H7 (cell line): ENCODE measurements around the gene AGAP1. TPM values are rescaled to one million over a fixed set of nuclear protein-coding genes. Genes with fewer than 3 reads are reported as not detected.

Source experiments
- DNase-seq: peaks from one replicate; pipeline ENCODE4 v3.0.0; 2012
- H3K27me3 ChIP-seq: 2 replicates; pipeline ENCODE4 v1.6.0; 2011; ENCODE audit warnings: mild to moderate bottlenecking, low read length; ENCODE audit not compliant: control insufficient read depth, insufficient read depth
- H3K36me3 ChIP-seq: replicated peaks from 2 replicates; pipeline ENCODE4 v1.5.1; 2011; ENCODE audit warnings: low read length; ENCODE audit not compliant: control insufficient read depth, insufficient read depth
- H3K4me3 ChIP-seq: 2 replicates; pipeline ENCODE4 v1.5.1; 2011; ENCODE audit warnings: low read depth, mild to moderate bottlenecking, control low read depth, low read length, moderate library complexity; ENCODE audit not compliant: insufficient read depth
- total RNA-seq: library from RNA; depleted of rRNA; stranded (reverse); fragments of >200 nt; shearing (Covaris generic); gene quantifications from 2 replicates; pipeline ENCODE4 v1.2.3, GENCODE V29; 2014

AGAP1 gene
- total RNA-seq, 1 experiment from 2014 or later: 12.6 TPM

GRCh38 chr2:235951982-235952381 lies 458.1 kb downstream of the AGAP1 start:
- no peak for DNase-seq

DNA sequence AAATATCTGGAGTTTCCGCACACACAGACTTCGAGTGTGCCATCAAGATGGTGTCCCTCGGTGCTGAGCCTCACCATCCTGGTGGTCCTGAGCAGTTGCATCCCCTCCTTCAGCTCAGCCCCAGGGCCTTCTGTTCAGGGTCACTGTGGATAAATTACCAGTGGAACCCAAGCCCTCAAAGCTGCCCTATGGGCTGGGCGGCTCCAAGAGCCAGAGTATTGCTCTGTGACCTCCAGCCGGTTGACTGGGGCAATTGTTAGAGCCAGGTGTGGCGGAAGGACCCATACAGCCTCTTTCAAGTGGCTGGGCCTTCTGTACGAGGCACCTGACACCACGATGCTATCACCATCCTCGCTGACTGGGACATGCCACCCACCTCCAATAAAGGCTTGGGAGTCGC lies 458.9 kb downstream of the AGAP1 start:
- no peak for DNase-seq
- H3K36me3 ChIP-seq: no peaks in the 10 kb centered on the region
- H3K27me3 ChIP-seq: no peaks in the 10 kb centered on the region
- no peak overlapping the region for H3K4me3 ChIP-seq

More at GRCh38 chr2:235951982-235952381, 458.1 kb downstream of the AGAP1 start:
- no peaks in the 10 kb centered on the region for H3K27me3 ChIP-seq
- no peak overlapping the region for H3K4me3 ChIP-seq
- H3K36me3 ChIP-seq: no peaks in the 10 kb centered on the region

DNA sequence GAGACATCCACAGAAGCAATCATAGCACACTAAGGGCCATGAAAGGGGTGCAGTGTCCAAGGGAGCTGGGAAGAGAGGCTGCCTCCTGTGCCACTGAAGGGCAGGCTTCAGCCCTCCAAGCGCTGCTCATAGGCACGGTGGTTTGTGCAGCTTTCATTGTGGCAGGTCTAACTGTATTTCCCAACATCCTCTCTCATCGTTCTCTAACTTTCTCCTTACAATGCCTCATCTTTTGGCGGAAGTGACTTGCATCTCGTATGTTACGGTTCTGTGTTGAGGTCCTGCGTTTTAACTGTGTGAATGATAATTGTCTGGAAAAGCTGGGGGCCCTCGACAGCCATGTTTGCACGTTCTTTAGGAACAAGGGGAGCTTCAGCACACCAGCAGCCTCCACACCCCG lies 460.4 kb downstream of the AGAP1 start:
- Histone ChIP-seq H3K4me3 (no peak overlapping the region), H3K27me3 (no peaks in the 10 kb centered on the region), H3K36me3 (no peaks in the 10 kb centered on the region)
- DNase-seq: no peak

GRCh38 chr2:235954888-235955480 lies 461.1 kb downstream of the AGAP1 start:
- Histone ChIP-seq H3K4me3 (no peak overlapping the region), H3K27me3 (no peaks in the 10 kb centered on the region), H3K36me3 (no peaks in the 10 kb centered on the region)
- DNase-seq: no peak

- H3K4me3 ChIP-seq: no peak overlapping the region
- H3K36me3 ChIP-seq: no peaks in the 10 kb centered on the region
- H3K27me3 ChIP-seq: no peaks in the 10 kb centered on the region
- DNase-seq: no peak
Measured at GRCh38 chr2:235955664-235956063, 461.8 kb downstream of the AGAP1 start.

DNA sequence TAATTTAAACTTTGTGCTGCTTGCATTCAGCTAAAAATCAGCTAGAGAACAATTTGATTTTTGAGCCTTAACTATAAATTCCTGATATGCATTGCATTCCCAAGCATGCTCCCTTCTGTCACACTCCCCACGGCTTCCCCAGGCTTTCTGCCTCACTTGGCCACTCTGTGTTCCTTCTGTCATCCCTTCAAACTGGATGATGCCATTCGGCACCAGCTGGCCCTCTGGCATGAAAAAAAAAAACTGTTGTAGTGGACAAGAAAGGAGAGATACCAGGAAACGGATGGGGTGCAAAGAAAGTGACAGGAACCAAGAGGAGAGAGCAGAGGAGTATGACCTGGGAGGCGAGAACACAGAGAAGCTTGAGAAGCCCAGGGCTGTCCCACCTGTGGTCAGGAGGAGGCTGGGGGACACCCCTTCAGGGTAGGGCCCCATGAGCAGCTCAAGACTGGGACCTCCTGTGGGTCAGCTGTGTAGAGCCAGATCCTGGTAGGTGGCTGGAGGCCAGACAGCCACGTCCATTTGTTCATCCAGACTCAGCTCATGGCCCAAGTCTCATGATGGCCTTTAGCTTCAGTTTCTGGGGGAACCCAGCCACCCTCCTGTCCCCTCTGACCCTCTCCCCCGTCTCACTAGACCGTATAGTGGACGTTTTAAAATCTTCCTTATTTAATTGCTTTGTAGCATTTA lies 462.6 kb downstream of the AGAP1 start:
- Histone ChIP-seq H3K27me3 (no peaks in the 10 kb centered on the region), H3K4me3 (no peak overlapping the region), H3K36me3 (no peaks in the 10 kb centered on the region)
- DNase-seq: no peak

DNA sequence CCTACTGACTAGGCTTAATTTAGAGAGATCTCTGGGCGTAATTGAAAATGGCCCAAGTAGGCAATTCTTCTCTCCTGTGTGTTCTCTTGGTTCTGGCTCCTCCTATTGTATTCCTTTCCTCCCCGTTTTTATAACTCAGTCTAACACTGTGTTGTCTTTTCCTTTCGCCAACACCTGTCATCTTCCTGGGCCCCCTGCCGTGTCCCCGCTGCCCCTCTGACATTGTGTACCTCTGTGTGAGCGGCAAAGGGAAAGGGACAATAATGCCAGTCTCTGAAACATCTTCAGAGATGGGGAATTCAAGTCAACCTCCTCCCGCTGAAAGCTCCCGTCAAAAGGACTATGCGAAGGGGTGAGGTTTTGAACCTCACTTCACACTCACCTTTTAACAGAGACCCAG lies 463.4 kb downstream of the AGAP1 start:
- no peaks in the 10 kb centered on the region for H3K36me3 ChIP-seq
- no peaks in the 10 kb centered on the region for H3K27me3 ChIP-seq
- no peak for DNase-seq
- H3K4me3 ChIP-seq: no peak overlapping the region

DNA sequence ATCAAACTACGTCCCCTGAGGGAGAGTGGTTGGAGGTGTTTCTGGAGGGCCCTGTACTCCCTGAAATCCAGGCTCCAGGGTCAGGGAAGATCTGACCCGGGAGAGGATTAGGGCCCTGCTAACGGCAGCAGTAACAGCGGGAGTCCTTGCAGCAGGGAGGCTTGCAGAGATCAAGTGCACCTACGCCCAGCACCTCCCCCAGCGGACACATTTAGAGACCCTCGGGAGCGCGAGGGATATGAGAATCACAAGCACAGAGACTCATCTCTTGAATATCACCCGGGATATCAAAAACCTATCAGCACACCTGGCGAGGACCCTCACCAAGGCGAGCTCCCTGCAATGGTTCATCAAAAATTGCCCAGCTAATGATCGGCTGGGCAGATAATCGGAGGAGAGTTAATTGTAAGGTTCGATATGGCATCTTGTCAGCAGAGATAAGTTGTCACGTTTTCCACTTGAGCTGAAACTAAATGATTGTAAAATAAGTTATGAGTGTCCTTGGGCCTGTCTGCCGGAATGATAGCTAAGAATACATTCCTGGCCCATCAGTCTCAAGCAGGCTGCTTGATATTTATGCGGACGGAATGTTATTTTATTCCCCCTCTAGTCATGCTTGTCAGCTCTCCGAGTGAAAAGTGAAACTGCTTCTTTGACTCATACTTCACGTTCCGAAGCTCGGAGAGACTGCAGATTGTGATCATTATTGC lies 464.5 kb downstream of the AGAP1 start:
- H3K36me3 ChIP-seq: no peaks in the 10 kb centered on the region
- no peaks in the 10 kb centered on the region for H3K27me3 ChIP-seq
- H3K4me3 ChIP-seq: no peak overlapping the region
- DNase-seq: no peak

DNA sequence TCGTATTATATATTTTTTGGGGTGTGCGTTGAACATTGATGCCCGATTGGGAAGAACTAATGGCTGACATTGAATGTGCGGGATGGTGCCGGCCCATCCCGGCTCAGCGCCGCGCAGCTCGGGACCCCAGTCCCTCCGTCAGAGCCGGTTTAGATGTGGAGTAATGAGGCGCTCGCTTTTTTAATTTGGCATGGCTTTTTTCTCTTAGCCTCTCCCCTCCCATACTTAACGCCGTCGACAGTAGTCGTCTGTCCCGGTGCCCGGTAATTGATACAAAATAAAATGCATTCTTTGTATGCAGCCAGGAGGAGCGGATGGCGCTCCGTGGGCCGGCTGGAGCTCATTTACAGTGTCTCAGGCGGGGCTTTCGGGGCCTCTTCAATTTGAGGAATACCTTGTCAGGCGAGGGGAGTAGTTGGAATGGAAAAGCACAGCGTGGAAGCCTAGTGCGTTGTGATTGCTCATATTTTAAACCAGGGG lies 465.1 kb downstream of the AGAP1 start:
- H3K36me3 ChIP-seq: no peaks in the 10 kb centered on the region
- H3K27me3 ChIP-seq: no peaks in the 10 kb centered on the region
- H3K4me3 ChIP-seq: no peak overlapping the region
- peak; percentile 31 for DNase-seq

- peak; percentile 30 for DNase-seq
- Histone ChIP-seq H3K36me3 (no peaks in the 10 kb centered on the region), H3K27me3 (no peaks in the 10 kb centered on the region), H3K4me3 (no peak overlapping the region)
Measured at GRCh38 chr2:235960011-235960715, 466.3 kb downstream of the AGAP1 start.

GRCh38 chr2:235960716-235961640 lies 467.1 kb downstream of the AGAP1 start:
- Histone ChIP-seq H3K27me3 (no peaks in the 10 kb centered on the region), H3K4me3 (no peak overlapping the region), H3K36me3 (no peaks in the 10 kb centered on the region)
- DNase-seq: no peak

DNA sequence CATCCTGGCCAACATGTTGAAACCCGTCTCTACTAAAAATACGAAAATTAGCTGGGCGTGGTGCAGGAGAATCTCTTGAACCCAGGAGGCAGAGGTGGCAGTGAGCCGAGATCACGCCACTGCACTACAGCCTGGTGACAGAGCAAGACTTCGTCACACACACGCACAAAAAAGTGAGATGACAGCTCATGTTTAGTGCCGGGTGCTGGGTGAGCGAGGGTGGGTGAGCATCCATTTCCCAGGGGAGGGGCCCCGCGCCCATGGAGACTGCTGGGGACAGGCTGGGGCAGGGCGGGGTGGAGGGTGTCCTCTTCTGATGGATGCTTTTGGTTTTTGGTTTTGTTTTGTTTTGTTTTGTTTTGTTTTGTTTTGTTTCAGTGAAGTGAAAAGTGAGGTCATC lies 467.9 kb downstream of the AGAP1 start:
- DNase-seq: no peak
- H3K36me3 ChIP-seq: no peaks in the 10 kb centered on the region
- H3K27me3 ChIP-seq: no peaks in the 10 kb centered on the region
- H3K4me3 ChIP-seq: no peak overlapping the region

- no peak for DNase-seq
- no peak overlapping the region for H3K4me3 ChIP-seq
- no peaks in the 10 kb centered on the region for H3K36me3 ChIP-seq
- H3K27me3 ChIP-seq: no peaks in the 10 kb centered on the region
Measured at GRCh38 chr2:235963853-235964577, 470.2 kb downstream of the AGAP1 start.
